ENCODE measurements around the gene CENPB.

Gene CENPB

DNA sequence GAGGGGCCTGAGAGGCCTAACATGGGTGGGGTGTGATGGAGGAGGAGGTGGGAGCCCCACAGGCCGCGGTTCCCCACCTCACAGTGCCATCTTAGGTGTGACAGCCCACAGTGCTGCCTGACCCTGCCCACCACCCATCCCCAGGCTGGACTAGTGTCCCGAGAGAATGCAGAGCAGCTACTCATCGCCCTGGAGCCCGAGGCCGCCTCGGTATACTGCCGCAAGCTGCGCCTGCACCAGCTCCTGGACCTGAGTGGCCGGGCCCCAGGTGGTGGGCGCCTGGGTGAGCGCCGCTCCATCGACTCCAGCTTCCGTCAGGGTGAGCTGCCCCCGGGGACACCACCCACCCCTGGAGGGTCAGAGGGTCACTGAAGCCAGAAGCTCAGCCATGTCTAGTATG, 38.5 kb downstream of the CENPB start:
- no peak for DNase-seq (ENCODE audit: low spot score)

DNA sequence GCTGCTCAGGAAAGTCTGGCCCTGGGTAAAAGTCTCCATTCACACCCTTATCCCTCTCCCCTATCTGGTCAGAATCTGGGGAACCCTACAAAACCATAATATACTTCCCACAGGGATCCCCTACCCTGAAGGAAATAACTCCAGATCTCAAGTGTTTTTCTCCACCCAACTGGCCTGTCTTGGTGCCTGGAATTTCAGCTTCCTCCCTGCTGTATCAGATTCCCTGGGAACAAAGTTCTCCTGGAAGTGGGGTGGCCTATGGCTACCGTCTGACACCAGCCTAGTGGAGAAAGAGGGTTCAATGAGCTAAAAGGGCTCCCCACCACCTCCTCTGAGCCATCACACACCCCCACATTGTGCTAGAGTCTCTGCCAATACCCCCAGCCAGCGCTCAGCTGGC, 39.1 kb downstream of the CENPB start:
- DNase-seq (ENCODE audit: low spot score): no peak

- DNase-seq (ENCODE audit: low spot score): no peak
Observed at GRCh38 chr20:3745686-3746173, 40.8 kb downstream of the CENPB start.

DNA sequence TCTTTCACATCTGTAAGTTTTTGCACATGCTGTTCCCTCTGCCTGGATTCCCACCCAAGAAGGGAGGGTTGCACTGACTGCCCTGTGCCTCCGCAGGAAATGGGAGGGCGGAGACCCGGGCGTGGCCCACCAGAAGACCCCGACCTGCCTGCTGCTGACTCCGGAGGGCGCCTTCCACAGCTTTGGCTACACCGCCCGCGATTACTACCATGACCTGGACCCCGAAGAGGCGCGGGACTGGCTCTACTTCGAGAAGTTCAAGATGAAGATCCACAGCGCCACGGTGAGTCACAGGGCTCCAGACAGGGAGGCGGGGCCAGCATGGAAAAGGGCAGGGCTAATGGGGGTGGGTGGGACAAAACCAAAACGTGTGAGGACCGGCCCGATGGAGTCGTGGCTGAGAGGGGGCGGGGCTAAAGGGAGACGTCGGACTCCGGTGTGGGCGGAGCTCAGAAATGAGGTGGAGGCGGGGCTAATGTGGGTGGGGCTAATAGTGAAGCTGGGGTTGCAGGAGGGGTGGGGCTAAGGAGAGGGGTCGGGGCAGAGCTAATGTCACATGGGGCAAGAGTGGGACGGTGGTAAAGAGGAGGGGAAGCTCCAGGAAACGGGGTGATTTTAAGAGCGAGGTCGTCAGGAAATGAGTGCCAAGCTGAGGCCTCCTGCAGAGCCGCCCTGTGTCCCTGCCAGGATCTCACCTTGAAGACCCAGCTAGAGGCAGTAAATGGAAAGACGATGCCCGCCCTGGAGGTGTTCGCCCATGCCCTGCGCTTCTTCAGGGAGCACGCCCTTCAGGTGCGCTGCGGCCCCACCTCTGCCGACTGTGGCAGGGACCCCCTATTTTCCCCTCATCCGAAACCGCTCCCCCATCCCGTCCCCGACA, 41.5 kb downstream of the CENPB start:
- DNase-seq (ENCODE audit: low spot score): no peak

- DNase-seq (ENCODE audit: low spot score): no peak
Observed at GRCh38 chr20:3744037-3744436, 42.5 kb downstream of the CENPB start.

DNA sequence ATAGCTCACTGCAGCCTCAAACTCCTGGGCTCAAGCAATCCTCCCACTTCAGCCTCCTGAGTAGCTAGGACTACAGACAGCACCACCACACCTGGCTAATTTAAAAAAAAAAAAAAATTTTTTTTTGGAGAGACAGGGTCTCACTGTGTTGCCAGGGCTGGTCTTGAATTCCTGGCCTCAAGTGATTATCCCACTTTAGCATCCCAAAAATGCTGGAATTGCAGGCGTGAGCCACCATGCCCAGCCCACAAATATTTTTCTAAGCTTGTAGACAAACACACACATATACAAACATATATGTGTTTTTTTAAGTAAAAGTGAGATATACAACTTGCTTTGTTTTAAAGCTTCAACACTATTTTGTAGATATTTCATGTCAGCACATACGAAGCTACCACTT, 43.3 kb downstream of the CENPB start:
- DNase-seq (ENCODE audit: low spot score): no peak

DNA sequence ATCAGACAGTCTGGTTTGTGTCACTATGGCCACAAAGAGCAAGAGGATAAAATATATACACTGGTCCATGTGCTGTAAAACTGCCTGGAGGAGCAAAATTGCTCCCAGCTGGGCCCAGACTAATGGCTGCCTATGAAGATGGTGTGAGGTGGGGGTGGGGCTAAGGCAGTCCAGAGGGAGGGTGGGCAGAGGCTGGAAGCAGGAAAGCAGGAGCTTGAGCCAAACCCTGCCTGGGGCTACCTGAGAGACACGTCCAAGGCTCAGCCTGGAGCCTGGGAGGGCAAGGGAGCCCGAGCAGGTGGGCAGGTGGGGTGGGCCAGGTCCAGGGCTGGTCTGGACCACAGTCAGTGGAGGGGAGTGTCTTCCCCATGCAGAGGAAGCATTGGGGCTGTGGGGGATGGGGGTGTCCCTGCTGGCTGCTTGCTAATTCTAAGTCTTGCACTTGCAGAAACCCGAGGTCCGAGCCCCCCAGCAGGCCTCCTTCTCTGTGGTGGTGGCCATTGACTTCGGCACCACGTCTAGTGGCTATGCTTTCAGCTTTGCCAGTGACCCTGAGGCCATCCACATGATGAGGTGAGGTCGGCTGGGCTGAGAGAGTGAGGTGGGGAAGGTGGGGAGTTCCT, 44.6 kb downstream of the CENPB start:
- no peak for DNase-seq (ENCODE audit: low spot score)

GRCh38 chr20:3740615-3741301, 45.8 kb downstream of the CENPB start:
- no peak for DNase-seq (ENCODE audit: low spot score)

GRCh38 chr20:3739926-3740451, 46.6 kb downstream of the CENPB start:
- DNase-seq (ENCODE audit: low spot score): no peak

- DNase-seq (ENCODE audit: low spot score): no peak
Observed at GRCh38 chr20:3739054-3739925, 47.2 kb downstream of the CENPB start.

GRCh38 chr20:3738111-3739053, 48.2 kb downstream of the CENPB start:
- DNase-seq (ENCODE audit: low spot score): no peak

- DNase-seq (ENCODE audit: low spot score): no peak
Observed at GRCh38 chr20:3735768-3736167, 50.8 kb downstream of the CENPB start.

DNA sequence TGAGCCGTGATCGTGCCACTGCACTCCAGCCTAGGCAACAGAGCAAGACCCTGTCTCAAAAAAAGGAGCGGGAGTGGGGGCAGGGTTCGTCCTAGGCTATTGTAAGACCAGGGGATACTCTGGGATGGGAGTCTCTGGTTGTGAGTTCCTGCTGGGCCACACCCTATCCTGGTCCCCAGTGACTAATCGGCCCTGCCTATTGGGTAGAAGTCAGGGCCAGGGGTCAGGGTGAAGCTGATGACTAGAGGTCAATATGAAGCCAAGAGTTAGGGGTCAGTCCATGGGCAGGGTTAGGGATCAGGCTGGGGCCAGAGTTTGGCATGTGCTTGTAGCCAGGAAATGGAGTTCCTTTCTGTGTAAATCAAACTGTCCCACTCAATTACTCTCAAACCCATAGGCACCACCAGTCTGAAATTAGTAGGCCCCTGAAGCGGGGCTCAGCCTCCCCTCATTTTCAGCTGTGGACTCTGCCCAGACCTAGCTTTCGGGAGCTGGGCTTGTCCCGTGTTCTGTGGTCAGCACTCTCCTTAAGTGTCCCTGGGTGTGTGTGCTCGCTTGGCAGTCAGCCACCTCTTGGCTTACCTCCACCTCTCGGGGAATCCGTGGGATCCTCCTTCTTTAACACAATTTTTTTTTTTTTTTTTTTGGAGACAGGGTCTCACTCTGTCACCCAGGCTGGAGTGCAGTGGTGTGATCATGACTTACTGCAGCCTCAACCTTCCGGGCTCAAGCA, 52.3 kb downstream of the CENPB start:
- DNase-seq (ENCODE audit: low spot score): no peak

Measured in hepatic stellate cell (primary cell).